A673 (cell line): ENCODE results near the gene BTG1. TPM values are rescaled to one million over a fixed set of nuclear protein-coding genes. Genes with fewer than 3 reads are reported as not detected.

Experiments
- BruUV-seq: library from RNA; stranded (reverse); fragments of 400-500 nt; replicated peaks from 2 replicates; lab custom pipeline; 2021; lab: Mats Ljungman, UMichigan
- CTCF ChIA-PET: fragments of 300-600 bp; sonication (Branson Sonifier 250); formaldehyde crosslinking; loops from one replicate; lab custom pipeline; 2022; ENCODE audit warnings: antibody characterized with exemption; lab: Charles Lee
- POLR2A ChIA-PET: fragments of 300-600 bp; sonication (Branson Sonifier 250); formaldehyde crosslinking; loops from one replicate; lab custom pipeline; 2022; ENCODE audit warnings: antibody characterized with exemption; ENCODE audit not compliant: low non-redundant PET; lab: Charles Lee
- DNase-seq: peaks from one replicate; pipeline ENCODE4 v3.0.0-alpha.2; 2015; ENCODE audit warnings: low spot score
- H3K27ac ChIP-seq: fragments of 200-600 bp; sonication (generic); 2 replicates; pipeline ENCODE4 v1.5.1; 2016; ENCODE audit warnings: mixed run types, low read depth, mild to moderate bottlenecking, mixed read lengths, antibody characterized with exemption, low read length; ENCODE audit not compliant: poor library complexity, severe bottlenecking
- H3K27me3 ChIP-seq: fragments of 200-600 bp; sonication (generic); replicated peaks from 2 replicates; pipeline ENCODE4 v1.6.1; 2017; ENCODE audit warnings: mixed run types, low read depth, mild to moderate bottlenecking, mixed read lengths, antibody characterized with exemption, low read length; ENCODE audit not compliant: insufficient read depth, poor library complexity
- H3K36me3 ChIP-seq: fragments of 200-600 bp; sonication (generic); 2 replicates; pipeline ENCODE4 v1.6.1; 2016; ENCODE audit warnings: mixed run types, mild to moderate bottlenecking, mixed read lengths, antibody characterized with exemption, low read length; ENCODE audit not compliant: insufficient read depth, poor library complexity, severe bottlenecking
- H3K4me1 ChIP-seq: fragments of 200-600 bp; sonication (generic); 2 replicates; pipeline ENCODE4 v1.6.1; 2017; ENCODE audit warnings: mixed run types, mild to moderate bottlenecking, mixed read lengths, antibody characterized with exemption, low read length; ENCODE audit not compliant: insufficient read depth, poor library complexity, severe bottlenecking
- H3K4me3 ChIP-seq: fragments of 200-600 bp; sonication (generic); 2 replicates; pipeline ENCODE4 v1.5.1; 2016; ENCODE audit warnings: low read depth, mixed run types, mild to moderate bottlenecking, mixed read lengths, low read length; ENCODE audit not compliant: poor library complexity, severe bottlenecking
- H3K9me3 ChIP-seq: fragments of 200-600 bp; sonication (generic); 2 replicates; pipeline ENCODE4 v1.6.1; 2016; ENCODE audit warnings: mixed run types, low read depth, mild to moderate bottlenecking, mixed read lengths, antibody characterized with exemption, low read length; ENCODE audit not compliant: poor library complexity, severe bottlenecking
- CTCF ChIP-seq: fragments of 300-800, 200-600 bp; sonication (generic); conservative IDR thresholded peaks from 2 replicates; pipeline ENCODE4 v1.5.1; 2017; ENCODE audit warnings: low read depth, mild to moderate bottlenecking, antibody characterized with exemption, low read length, moderate library complexity, mixed read lengths
- EZH2 ChIP-seq: fragments of 200-600 bp; sonication (generic); IDR thresholded peaks from 2 replicates; pipeline ENCODE4 v1.6.1; 2017; ENCODE audit warnings: borderline replicate concordance, low read depth, mild to moderate bottlenecking, mixed read lengths, antibody characterized with exemption, low read length; ENCODE audit not compliant: poor library complexity, severe bottlenecking
- intact Hi-C: fragments of 100-400 bp; cut with micrococcal nuclease; formaldehyde crosslinking; loops from one replicate; pipeline ENCODE4 v1.10.0; 2022; ENCODE audit not compliant: unreplicated experiment
- total RNA-seq: library from RNA; stranded (reverse); gene quantifications from 2 replicates; pipeline ENCODE4 v1.2.3, GENCODE V29; 2021

Gene BTG1
- total RNA-seq, 1 experiment from 2014 or later: 18.0 TPM

GRCh38 chr12:92183575-92183974 is 37.9 kb upstream of the BTG1 start:
- no peak overlapping the region for H3K27ac ChIP-seq
- no peak for DNase-seq
- H3K36me3 ChIP-seq: no peaks in the 10 kb centered on the region
- intact Hi-C loops: no loop called here
- H3K4me3 ChIP-seq: no peak overlapping the region
- CTCF ChIA-PET: no interaction called here
- H3K9me3 ChIP-seq: no peaks in the 10 kb centered on the region
- POLR2A ChIA-PET: no interaction called here
- H3K27me3 ChIP-seq: no peaks in the 10 kb centered on the region
- no TSS peak for BruUV-seq
- TF ChIP-seq CTCF (no peak), EZH2 (no peak)
- H3K4me1 ChIP-seq: no peaks in the 10 kb centered on the region

DNA sequence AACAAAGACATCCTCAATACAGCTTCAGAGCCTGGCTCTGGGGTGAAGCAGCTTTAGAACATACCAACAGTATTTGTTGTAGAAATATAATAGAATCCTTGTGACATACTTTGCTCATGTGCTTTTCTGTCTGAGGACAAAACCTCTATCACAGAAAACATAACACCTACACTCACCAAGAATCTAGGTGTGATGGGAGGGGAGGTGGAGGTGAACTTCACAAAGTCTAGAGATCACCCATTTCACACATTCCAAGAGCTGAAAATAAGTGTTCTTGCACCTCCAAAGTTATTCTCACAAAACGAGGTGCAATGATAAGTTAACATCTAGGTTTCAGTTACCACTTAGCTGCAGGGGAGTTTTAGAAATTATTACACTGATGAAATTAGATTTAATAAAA is 32.7 kb upstream of the BTG1 start:
- Histone ChIP-seq H3K4me1 (no peaks in the 10 kb centered on the region), H3K4me3 (no peak overlapping the region), H3K27ac (no peak overlapping the region), H3K27me3 (no peaks in the 10 kb centered on the region), H3K9me3 (no peaks in the 10 kb centered on the region), H3K36me3 (no peaks in the 10 kb centered on the region)
- BruUV-seq: no TSS peak
- CTCF ChIA-PET: no interaction called here
- POLR2A ChIA-PET: no interaction called here
- intact Hi-C loops: no loop called here
- no peak for DNase-seq
- TF ChIP-seq CTCF: no peak
- TF ChIP-seq EZH2: no peak

- Histone ChIP-seq H3K36me3 (no peaks in the 10 kb centered on the region), H3K27ac (no peak overlapping the region), H3K27me3 (no peaks in the 10 kb centered on the region), H3K4me1 (peaks cover 12% of the 10 kb centered on the region), H3K9me3 (no peaks in the 10 kb centered on the region), H3K4me3 (no peak overlapping the region)
- POLR2A ChIA-PET: no interaction called here
- no peak for TF ChIP-seq CTCF
- TF ChIP-seq EZH2: no peak
- intact Hi-C loops: no loop called here
- no peak for DNase-seq
- BruUV-seq: no TSS peak
- CTCF ChIA-PET: no interaction called here
Measured at GRCh38 chr12:92176646-92177045, 31.0 kb upstream of the BTG1 start.
